ENCODE measurements around the gene RMI2.

Gene RMI2

GRCh38 chr16:11395949-11396240 lies 50.6 kb downstream of the RMI2 start:
- in situ Hi-C loops (cut with MboI; ENCODE audit: low sequenced_read_pairs): loop anchor here (10.0 kb wide), 1 partner anchor 329 kb away; no protein-coding TSS in a partner anchor

- in situ Hi-C loops (cut with MboI; ENCODE audit: low sequenced_read_pairs): loop anchor here (10.0 kb wide), 1 partner anchor 328 kb away; no protein-coding TSS in a partner anchor
These were observed 51.2 kb downstream of the RMI2 start for GRCh38 chr16:11396241-11397048.

- in situ Hi-C loops (cut with MboI; ENCODE audit: low sequenced_read_pairs): loop anchor here (10.0 kb wide), 1 partner anchor 327 kb away; no protein-coding TSS in a partner anchor
These were observed 52.9 kb downstream of the RMI2 start for GRCh38 chr16:11398136-11398535.

- in situ Hi-C loops (cut with MboI; ENCODE audit: low sequenced_read_pairs): loop anchor here (10.0 kb wide), 1 partner anchor 326 kb away; no protein-coding TSS in a partner anchor
These were observed 53.6 kb downstream of the RMI2 start for GRCh38 chr16:11398851-11399250.

- in situ Hi-C loops (cut with MboI; ENCODE audit: low sequenced_read_pairs): loop anchor here (10.0 kb wide), 1 partner anchor 325 kb away; no protein-coding TSS in a partner anchor
These were observed 54.1 kb downstream of the RMI2 start for GRCh38 chr16:11399261-11399831.

GRCh38 chr16:11400076-11400475 lies 54.8 kb downstream of the RMI2 start:
- in situ Hi-C loops (cut with MboI; ENCODE audit: low sequenced_read_pairs): loop anchor here (10.0 to 25.0 kb wide), 3 partner anchors 112 to 662 kb away; no protein-coding TSS in a partner anchor
